HG03457 (cell line): ENCODE measurements around the gene SYNGR4.
"Not testable (repeated sequence)": the region's sequence is repeated elsewhere in the genome, so short reads cannot be mapped to it uniquely, and the experiment has no call there.

Experiments used
- ATAC-seq: cut with Tn5 transposase; IDR thresholded peaks from one replicate; pipeline ENCODE4 v1.9.1; 2021; ENCODE audit warnings: moderate number of reproducible peaks; ENCODE audit not compliant: unreplicated experiment

SYNGR4 gene

GRCh38 chr19:48363810-48364597, at the start of gene SYNGR4, which contains the start of gene TMEM143:
Gene SYNGR4 (plus strand): TSS chr19:48364367. CDS start chr19:48365843, 1,476 bp downstream.
Gene TMEM143 (minus strand): TSS chr19:48363940. CDS start chr19:48363920, 20 bp downstream.
- ATAC-seq = peak; percentile 67

GRCh38 chr19:48315712-48316111, 48.5 kb upstream of the SYNGR4 start:
- ATAC-seq = no peak

- not testable (repeated sequence) for ATAC-seq
Measured at GRCh38 chr19:48317708-48317960, 46.5 kb upstream of the SYNGR4 start.

GRCh38 chr19:48318286-48318987, 45.7 kb upstream of the SYNGR4 start:
- no peak for ATAC-seq

- ATAC-seq = no peak
Measured at GRCh38 chr19:48319647-48320541, 44.3 kb upstream of the SYNGR4 start.

- peak; percentile 30 for ATAC-seq
Measured at GRCh38 chr19:48321372-48321621, 42.9 kb upstream of the SYNGR4 start.

DNA sequence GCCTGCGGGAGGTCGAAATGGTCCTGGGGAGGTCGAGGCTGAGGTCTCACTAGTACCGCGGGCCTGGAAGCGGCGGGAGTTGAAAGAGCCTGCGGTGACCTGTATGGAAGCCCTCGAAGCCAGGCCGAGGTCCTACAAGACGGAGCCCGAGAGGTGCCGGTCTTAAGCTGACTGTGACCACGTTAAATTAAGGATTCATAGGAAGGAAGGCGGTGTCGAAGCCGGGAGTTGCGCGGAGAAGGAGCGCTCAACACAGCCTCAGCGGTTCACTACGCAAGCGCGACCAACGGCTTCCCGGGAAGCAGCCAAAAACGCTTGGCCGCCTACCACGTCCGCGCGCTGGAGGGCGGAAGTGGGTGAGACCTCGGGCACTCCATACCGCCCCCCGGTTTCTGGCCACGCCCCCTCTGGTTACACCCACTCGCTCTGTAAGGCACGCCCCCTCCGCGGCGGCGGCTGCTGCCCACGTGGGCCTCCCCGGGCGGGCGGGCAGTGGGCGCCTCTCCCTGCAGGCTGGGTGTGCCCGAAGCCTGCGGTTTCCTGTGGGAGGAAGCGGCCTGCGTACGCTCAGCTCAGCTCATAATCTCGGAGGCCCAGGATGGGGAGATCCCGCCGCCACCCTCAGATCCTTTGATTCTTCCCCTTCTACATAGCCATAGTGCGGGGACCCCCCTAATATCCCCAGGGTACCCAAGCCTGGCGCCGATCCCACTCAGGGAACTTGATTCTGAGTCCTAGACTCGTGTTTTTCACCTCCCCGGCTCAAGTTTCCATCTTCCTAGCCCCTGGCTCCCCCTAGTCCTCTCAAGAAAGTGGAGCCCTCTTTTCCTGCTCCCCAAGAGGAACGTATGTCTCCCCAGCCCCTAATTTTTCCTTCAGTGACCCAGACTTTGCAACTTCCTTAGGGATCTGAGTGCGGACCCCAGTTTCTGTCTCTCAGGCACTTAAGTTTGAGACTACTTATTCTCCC, 42.3 kb upstream of the SYNGR4 start:
- peak; percentile 44 for ATAC-seq

DNA sequence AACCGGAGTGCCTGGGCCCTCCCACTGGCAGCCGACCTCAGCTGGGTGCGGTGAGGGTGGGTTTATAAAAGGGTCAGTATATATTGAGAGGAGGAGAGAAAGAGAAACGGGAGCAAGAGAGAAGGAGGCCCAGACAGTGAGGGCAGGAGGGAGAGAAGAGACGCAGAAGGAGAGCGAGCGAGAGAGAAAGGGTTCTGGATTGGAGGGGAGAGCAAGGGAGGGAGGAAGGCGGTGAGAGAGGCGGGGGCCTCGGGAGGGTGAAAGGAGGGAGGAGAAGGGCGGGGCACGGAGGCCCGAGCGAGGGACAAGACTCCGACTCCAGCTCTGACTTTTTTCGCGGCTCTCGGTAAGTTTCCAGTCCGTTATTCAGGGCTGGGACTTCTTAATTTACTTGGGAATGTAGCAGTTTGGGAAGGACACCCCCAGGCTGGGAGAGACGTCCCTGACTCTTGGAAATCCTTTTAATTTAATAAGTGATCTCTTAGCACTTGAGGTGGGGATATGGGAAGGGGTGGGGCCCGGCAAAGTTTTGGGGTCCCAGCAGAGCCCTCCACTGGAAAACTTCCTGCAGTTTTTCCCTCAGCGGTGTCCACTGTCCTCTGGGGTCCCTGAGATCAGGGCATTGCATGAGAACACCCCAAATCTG, 38.8 kb upstream of the SYNGR4 start, which contains the start of gene EMP3:
Gene EMP3 (plus strand): TSS at position 288 of the 646 bp plus-strand sequence. CDS start 1,293 bp downstream, outside the sequence.
- no peak for ATAC-seq

DNA sequence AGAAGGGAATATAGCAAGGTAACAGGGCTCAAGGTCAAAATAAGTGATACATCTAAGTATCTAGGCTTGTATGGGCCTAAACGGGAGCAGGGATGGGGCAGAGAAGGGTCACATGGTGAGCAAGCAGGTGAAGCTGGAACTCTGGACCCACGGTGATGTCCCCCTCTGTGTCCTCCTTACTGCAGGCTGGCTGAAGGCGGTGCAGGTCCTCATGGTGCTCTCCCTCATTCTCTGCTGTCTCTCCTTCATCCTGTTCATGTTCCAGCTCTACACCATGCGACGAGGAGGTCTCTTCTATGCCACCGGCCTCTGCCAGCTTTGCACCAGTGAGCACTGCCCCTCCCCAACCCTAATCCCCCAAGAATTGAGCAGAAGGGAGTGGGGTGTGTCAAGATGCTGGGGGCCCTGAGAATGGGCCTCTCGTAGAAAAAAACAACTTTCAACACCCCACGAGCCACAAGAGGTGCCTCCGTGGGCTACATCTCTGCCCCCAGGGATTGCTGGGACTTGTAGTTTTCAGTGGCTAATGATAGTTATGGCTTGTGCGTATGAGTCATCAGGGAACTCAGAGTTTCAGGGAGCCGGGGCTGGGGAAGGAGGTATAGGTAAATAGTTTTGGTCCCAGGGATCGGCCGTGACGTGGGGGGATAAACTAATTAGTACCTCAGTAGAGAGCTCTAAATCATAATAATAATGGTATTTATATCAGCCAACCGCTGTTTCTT, 34.8 kb upstream of the SYNGR4 start:
- no peak for ATAC-seq

DNA sequence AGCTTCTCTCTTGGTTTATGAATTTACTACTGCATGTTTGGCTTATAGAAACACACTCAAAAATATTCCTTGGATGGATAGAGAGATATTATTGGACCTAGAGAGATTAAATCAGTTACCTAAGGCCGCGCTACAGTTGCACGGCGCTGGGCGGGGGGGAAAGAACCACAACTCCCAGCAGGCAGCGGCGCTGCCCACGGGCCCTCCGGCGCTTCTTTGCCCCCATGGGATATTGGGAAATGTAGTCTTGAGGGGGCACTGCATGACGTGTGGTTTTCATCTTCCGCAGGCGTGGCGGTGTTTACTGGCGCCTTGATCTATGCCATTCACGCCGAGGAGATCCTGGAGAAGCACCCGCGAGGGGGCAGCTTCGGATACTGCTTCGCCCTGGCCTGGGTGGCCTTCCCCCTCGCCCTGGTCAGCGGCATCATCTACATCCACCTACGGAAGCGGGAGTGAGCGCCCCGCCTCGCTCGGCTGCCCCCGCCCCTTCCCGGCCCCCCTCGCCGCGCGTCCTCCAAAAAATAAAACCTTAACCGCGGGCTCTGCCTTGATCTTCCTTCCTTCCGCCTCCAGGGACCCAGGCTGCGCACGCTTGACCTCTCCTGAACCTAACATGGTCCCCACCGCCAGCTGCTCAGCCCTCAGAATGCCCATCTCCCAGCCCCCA, 34.0 kb upstream of the SYNGR4 start:
- no peak for ATAC-seq

DNA sequence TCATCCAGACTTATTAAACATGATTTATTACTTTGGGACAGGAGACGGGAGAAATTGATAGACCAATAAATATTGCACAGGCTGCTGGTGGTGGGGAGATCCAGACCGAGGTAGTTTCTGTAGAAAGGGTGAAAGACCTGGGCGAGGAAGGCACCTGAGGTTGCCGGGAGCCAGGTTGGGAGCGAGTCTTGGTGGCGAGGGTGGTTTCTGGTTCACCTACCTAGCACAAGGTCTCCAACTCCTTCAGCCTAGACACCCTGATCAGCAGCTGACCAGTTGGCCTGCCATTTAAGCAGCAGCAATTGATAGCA, 31.9 kb upstream of the SYNGR4 start:
- no peak for ATAC-seq

- peak; percentile 47 for ATAC-seq
Measured at GRCh38 chr19:48332662-48333466, 31.3 kb upstream of the SYNGR4 start.

DNA sequence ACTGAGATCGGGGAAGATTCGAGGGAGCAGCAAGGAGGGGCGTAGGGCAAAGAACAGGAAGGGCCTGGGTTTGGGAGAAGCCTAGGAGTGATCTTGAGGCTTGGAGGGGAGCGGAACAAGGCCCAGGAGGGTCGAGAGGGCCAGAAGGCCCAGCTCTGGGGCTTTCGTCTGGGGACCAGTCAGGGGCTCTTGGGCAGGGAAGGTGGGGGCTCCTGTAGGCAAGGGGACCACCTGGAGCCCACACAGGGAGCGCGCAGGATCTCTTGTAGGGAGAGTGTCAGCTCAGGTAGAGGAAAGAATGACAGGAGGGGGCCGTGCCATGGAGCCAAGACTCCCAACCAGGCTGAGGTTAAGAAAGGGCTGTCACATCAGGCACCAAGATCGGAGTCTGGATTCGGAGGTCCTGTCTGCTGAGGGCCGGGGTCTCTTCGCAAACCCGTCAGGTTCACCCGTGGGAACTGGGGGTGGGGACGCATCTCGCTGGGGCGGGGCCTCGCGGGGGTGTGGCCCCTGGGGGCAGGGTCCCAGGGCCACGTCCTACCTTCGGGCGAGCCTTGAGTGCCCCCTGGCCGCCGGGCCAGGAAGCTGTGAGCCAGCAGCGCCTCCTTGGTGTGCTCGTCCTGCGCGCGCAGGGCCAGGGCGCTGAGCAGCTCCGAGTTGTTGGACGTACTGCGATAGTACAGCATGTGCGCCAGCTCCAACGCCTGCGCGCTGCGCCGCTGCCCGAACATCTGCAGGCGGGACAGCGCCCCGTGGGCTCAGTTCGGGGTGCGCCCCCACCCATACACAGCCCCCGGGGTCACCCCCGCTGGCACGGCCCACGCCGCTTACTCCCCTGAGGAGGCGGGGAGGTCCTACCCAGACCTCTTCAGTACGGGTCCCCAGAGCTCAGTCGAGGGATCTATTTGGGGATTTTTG, 30.4 kb upstream of the SYNGR4 start:
- ATAC-seq = peak; percentile 35

GRCh38 chr19:48338253-48338755, 25.9 kb upstream of the SYNGR4 start:
- no peak for ATAC-seq

DNA sequence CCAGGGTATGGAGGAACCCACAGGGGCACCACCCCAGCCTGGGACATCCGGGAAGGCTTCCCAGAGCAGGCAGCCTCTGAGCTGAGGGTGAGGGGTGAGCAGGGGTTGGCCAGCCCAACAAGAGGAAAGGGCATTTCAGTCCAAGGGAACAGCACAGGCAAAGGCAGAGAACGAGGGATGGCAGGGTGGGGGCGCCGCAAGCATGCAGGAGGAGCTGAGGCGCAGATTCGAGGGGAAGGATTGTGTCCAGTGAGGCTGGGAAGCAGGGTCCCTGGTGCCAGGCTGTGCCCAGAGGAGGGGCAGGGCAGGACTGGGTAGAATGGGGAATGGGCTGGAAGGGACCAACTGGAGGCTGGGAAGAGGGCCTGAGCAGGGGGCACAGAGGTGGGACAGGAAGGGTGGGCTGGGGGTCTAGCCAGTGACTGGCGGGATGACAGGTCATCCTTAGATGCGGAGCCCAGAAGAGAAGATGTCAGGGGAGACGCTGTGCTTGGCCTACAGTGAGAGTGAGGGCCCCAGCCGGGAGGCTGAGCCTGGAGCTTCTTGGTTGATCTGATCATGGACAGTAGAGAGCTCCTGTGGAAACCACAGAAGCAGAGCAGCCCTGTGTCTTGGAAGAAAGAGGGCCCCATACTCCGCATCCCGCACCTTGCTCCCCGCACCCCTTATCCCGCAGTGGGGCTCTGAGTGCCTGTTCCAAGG, 25.2 kb upstream of the SYNGR4 start:
- no peak for ATAC-seq

- no peak for ATAC-seq
Measured at GRCh38 chr19:48340995-48341394, 23.2 kb upstream of the SYNGR4 start.
